ENCODE results near the gene MTFR1L. TPM values are rescaled to one million over a fixed set of nuclear protein-coding genes. Genes with fewer than 3 reads are reported as not detected.
A peak's percentile ranks its signal among the peaks of the same experiment; 100 is the strongest.

MTFR1L gene
- total RNA-seq, 1 experiment from 2014 or later = 38.8 TPM

- peak; percentile 49 for DNase-seq
- H3K4me3 ChIP-seq (ENCODE audit: insufficient read depth, low read depth, low read length) = no peak overlapping the region
- no peaks in the 10 kb centered on the region for H3K27me3 ChIP-seq (ENCODE audit: control insufficient read depth, insufficient read depth, low read length)
- H3K36me3 ChIP-seq (replicated peaks; ENCODE audit: control insufficient read depth, insufficient read depth, low read length) = no peaks in the 10 kb centered on the region
Observed at GRCh38 chr1:25782608-25783201, 37.0 kb upstream of the MTFR1L start.

GRCh38 chr1:25784575-25785051, 35.1 kb upstream of the MTFR1L start:
- Histone ChIP-seq H3K36me3 (replicated peaks; ENCODE audit: control insufficient read depth, insufficient read depth, low read length) (no peaks in the 10 kb centered on the region), H3K4me3 (ENCODE audit: insufficient read depth, low read depth, low read length) (no peak overlapping the region), H3K27me3 (ENCODE audit: control insufficient read depth, insufficient read depth, low read length) (no peaks in the 10 kb centered on the region)
- no peak for DNase-seq

GRCh38 chr1:25785333-25786067, 34.3 kb upstream of the MTFR1L start:
- Histone ChIP-seq H3K4me3 (ENCODE audit: insufficient read depth, low read depth, low read length) (no peak overlapping the region), H3K36me3 (replicated peaks; ENCODE audit: control insufficient read depth, insufficient read depth, low read length) (no peaks in the 10 kb centered on the region), H3K27me3 (ENCODE audit: control insufficient read depth, insufficient read depth, low read length) (no peaks in the 10 kb centered on the region)
- no peak for DNase-seq

- Histone ChIP-seq H3K4me3 (ENCODE audit: insufficient read depth, low read depth, low read length) (no peak overlapping the region), H3K36me3 (replicated peaks; ENCODE audit: control insufficient read depth, insufficient read depth, low read length) (no peaks in the 10 kb centered on the region), H3K27me3 (ENCODE audit: control insufficient read depth, insufficient read depth, low read length) (no peaks in the 10 kb centered on the region)
- no peak for DNase-seq
Observed at GRCh38 chr1:25786887-25787759, 32.6 kb upstream of the MTFR1L start.

GRCh38 chr1:25787760-25788166, 32.0 kb upstream of the MTFR1L start:
- Histone ChIP-seq H3K36me3 (replicated peaks; ENCODE audit: control insufficient read depth, insufficient read depth, low read length) (no peaks in the 10 kb centered on the region), H3K27me3 (ENCODE audit: control insufficient read depth, insufficient read depth, low read length) (no peaks in the 10 kb centered on the region), H3K4me3 (ENCODE audit: insufficient read depth, low read depth, low read length) (no peak overlapping the region)
- DNase-seq = no peak

GRCh38 chr1:25790472-25790871, 29.3 kb upstream of the MTFR1L start:
- H3K4me3 ChIP-seq (ENCODE audit: insufficient read depth, low read depth, low read length) = no peak overlapping the region
- no peak for DNase-seq
- no peaks in the 10 kb centered on the region for H3K36me3 ChIP-seq (replicated peaks; ENCODE audit: control insufficient read depth, insufficient read depth, low read length)
- H3K27me3 ChIP-seq (ENCODE audit: control insufficient read depth, insufficient read depth, low read length) = no peaks in the 10 kb centered on the region

GRCh38 chr1:25792115-25792514, 27.6 kb upstream of the MTFR1L start:
- H3K36me3 ChIP-seq (replicated peaks; ENCODE audit: control insufficient read depth, insufficient read depth, low read length) = no peaks in the 10 kb centered on the region
- H3K27me3 ChIP-seq (ENCODE audit: control insufficient read depth, insufficient read depth, low read length) = no peaks in the 10 kb centered on the region
- H3K4me3 ChIP-seq (ENCODE audit: insufficient read depth, low read depth, low read length) = no peak overlapping the region
- DNase-seq = no peak

GRCh38 chr1:25793585-25794170, 26.1 kb upstream of the MTFR1L start:
- Histone ChIP-seq H3K4me3 (ENCODE audit: insufficient read depth, low read depth, low read length) (no peak overlapping the region), H3K27me3 (ENCODE audit: control insufficient read depth, insufficient read depth, low read length) (no peaks in the 10 kb centered on the region; the same call in 1 of the 2 replicates), H3K36me3 (replicated peaks; ENCODE audit: control insufficient read depth, insufficient read depth, low read length) (no peaks in the 10 kb centered on the region)
- DNase-seq = no peak

GRCh38 chr1:25794325-25794724, 25.4 kb upstream of the MTFR1L start:
- peaks cover under 1% of the 10 kb centered on the region for H3K27me3 ChIP-seq (ENCODE audit: control insufficient read depth, insufficient read depth, low read length)
- H3K4me3 ChIP-seq (ENCODE audit: insufficient read depth, low read depth, low read length) = no peak overlapping the region
- no peaks in the 10 kb centered on the region for H3K36me3 ChIP-seq (replicated peaks; ENCODE audit: control insufficient read depth, insufficient read depth, low read length)
- DNase-seq = no peak

GRCh38 chr1:25795211-25795610, 24.5 kb upstream of the MTFR1L start:
- no peak for DNase-seq
- Histone ChIP-seq H3K36me3 (replicated peaks; ENCODE audit: control insufficient read depth, insufficient read depth, low read length) (no peaks in the 10 kb centered on the region), H3K27me3 (ENCODE audit: control insufficient read depth, insufficient read depth, low read length) (peaks cover 1% of the 10 kb centered on the region), H3K4me3 (ENCODE audit: insufficient read depth, low read depth, low read length) (no peak overlapping the region)

GRCh38 chr1:25795946-25796810, 23.6 kb upstream of the MTFR1L start:
- H3K4me3 ChIP-seq (ENCODE audit: insufficient read depth, low read depth, low read length) = no peak overlapping the region
- peaks cover 1% of the 10 kb centered on the region for H3K27me3 ChIP-seq (ENCODE audit: control insufficient read depth, insufficient read depth, low read length)
- no peak for DNase-seq
- no peaks in the 10 kb centered on the region for H3K36me3 ChIP-seq (replicated peaks; ENCODE audit: control insufficient read depth, insufficient read depth, low read length)

GRCh38 chr1:25796811-25797458, 22.8 kb upstream of the MTFR1L start:
- H3K36me3 ChIP-seq (replicated peaks; ENCODE audit: control insufficient read depth, insufficient read depth, low read length) = no peaks in the 10 kb centered on the region
- DNase-seq = peak; percentile 88
- H3K4me3 ChIP-seq (ENCODE audit: insufficient read depth, low read depth, low read length) = no peak overlapping the region
- peaks cover 1% of the 10 kb centered on the region for H3K27me3 ChIP-seq (ENCODE audit: control insufficient read depth, insufficient read depth, low read length)

GRCh38 chr1:25797939-25798338, 21.8 kb upstream of the MTFR1L start:
- no peak overlapping the region for H3K4me3 ChIP-seq (ENCODE audit: insufficient read depth, low read depth, low read length)
- H3K27me3 ChIP-seq (ENCODE audit: control insufficient read depth, insufficient read depth, low read length) = peaks cover 1% of the 10 kb centered on the region
- H3K36me3 ChIP-seq (replicated peaks; ENCODE audit: control insufficient read depth, insufficient read depth, low read length) = no peaks in the 10 kb centered on the region

More at GRCh38 chr1:25797939-25798338, 21.8 kb upstream of the MTFR1L start:
- peak; percentile 93 for DNase-seq
